Measurements from ENCODE around the gene MOV10.
"Not testable (repeated sequence)": the region's sequence is repeated elsewhere in the genome, so short reads cannot be mapped to it uniquely, and the experiment has no call there.

GRCh38 chr1:112640437-112640836, 34.0 kb upstream of the MOV10 start:
- TF ChIP-seq GABPA (IDR thresholded peaks at IDR 0.05; ENCODE audit: low read depth); PBX3 (IDR thresholded peaks at IDR 0.05); RFX5 (IDR thresholded peaks at IDR 0.05; ENCODE audit: low read length); FOXM1 (IDR thresholded peaks at IDR 0.05; ENCODE audit: low read depth); CTCF (IDR thresholded peaks at IDR 0.05); TEAD4 (IDR thresholded peaks at IDR 0.05; ENCODE audit: borderline replicate concordance, insufficient read depth): not testable (repeated sequence)
